ENCODE results near the gene NEUROG3. TPM values are rescaled to one million over a fixed set of nuclear protein-coding genes. Genes with fewer than 3 reads are reported as not detected.
"Not testable (repeated sequence)": the region's sequence is repeated elsewhere in the genome, so short reads cannot be mapped to it uniquely, and the experiment has no call there.

NEUROG3 gene
- total RNA-seq, 3 donors from 2014 or later = 0.35 to 6.7 (median 0.78) TPM

DNA sequence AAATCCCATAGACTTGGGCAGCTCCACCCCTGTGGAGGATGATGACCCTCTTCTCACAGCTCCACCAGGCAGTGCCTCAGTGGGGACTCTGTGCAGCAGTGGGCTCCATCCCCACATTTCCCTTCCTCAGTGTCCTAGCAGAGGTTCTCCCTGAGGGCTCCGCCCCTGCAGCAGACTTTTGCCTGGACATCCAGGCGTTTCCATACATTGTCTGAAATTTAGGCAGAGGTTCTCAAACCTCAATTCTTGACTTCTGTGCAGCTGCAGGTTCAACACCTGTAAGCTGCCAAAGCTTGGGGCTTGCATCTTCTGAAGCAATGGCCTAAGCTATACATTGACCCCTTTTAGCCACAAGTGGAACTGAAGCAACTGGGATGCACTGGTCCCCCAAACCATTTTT lies 31.8 kb downstream of the NEUROG3 start:
- Histone ChIP-seq H3K4me3 (no peak overlapping the region), H3K36me3 (ENCODE audit: low read depth) (no peaks in the 10 kb centered on the region), H3K4me1 (ENCODE audit: low read depth) (no peaks in the 10 kb centered on the region), H3K9me3 (peaks cover 4% of the 10 kb centered on the region)
- DNase-seq = no peak
- intact Hi-C loops (cut with DNase I, micrococcal nuclease) = no loop called here
- ATAC-seq = no peak
- TF ChIP-seq, protein P1, sequence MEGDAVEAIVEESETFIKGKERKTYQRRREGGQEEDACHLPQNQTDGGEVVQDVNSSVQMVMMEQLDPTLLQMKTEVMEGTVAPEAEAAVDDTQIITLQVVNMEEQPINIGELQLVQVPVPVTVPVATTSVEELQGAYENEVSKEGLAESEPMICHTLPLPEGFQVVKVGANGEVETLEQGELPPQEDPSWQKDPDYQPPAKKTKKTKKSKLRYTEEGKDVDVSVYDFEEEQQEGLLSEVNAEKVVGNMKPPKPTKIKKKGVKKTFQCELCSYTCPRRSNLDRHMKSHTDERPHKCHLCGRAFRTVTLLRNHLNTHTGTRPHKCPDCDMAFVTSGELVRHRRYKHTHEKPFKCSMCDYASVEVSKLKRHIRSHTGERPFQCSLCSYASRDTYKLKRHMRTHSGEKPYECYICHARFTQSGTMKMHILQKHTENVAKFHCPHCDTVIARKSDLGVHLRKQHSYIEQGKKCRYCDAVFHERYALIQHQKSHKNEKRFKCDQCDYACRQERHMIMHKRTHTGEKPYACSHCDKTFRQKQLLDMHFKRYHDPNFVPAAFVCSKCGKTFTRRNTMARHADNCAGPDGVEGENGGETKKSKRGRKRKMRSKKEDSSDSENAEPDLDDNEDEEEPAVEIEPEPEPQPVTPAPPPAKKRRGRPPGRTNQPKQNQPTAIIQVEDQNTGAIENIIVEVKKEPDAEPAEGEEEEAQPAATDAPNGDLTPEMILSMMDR (IDR thresholded peaks at IDR 0.05) = no peak

DNA sequence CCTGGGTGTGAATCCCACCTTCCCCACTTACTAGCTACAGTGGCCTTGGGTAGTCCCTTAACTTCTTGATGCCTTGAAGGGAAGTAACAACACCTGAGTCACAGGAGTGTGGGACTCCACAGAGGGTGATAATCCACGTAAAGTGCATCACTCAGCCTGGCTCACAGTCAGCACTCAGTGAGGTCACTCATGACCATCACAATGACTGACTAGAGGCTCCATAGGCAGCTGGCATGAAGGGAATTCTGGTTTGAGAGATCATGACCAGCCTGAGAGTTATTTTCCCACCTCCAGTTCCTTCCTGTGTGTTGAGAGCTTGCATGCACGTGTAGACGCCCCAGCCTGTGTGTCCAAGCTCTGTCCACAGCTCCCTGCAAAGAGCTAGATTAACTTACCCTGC lies 34.8 kb downstream of the NEUROG3 start:
- Histone ChIP-seq H3K9me3 (peaks cover 4% of the 10 kb centered on the region), H3K36me3 (ENCODE audit: low read depth) (no peaks in the 10 kb centered on the region), H3K4me3 (no peak overlapping the region), H3K4me1 (ENCODE audit: low read depth) (no peaks in the 10 kb centered on the region)
- no peak for DNase-seq
- intact Hi-C loops (cut with DNase I, micrococcal nuclease) = no loop called here
- no peak for ATAC-seq
- TF ChIP-seq, protein P1 (IDR thresholded peaks at IDR 0.05) = no peak

DNA sequence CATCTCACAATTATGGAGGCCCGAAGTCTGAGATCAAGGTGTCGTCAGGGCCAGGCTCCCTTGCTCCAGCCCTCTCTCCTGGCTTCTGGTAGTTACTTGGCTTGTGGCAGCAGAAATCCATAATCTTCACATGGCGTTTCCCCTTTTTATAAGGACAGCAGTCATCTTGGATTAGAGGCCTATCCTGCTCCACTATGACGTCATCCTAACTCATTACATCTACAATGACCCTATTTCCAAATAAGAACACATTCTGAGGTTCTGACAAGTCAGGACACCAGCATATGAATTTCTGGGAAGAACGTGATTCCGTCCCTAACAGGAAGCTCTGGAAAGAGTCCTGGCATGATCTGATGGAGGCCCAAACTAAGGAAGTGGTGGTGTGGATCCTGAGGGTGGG lies 35.8 kb downstream of the NEUROG3 start:
- ATAC-seq = no peak

DNA sequence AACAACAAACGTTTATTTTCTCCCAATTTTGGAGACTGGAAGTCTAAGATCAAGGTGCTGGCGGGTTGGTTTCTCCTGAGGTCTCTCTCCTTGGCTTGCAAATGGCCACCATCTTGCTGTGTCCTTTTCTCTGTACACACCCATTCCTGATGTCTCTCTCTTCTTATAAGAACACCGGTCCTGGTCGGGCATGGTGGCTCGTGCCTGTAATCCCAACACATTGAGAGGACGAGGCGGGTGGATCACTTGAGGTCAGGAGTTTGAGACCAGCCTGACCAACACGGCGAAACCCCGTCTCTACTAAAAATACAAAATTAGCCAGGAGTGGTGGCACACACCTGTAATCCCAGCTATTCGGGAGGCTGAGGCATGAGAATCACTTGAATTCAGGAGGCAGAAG lies 36.7 kb downstream of the NEUROG3 start:
- H3K36me3 ChIP-seq (ENCODE audit: low read depth); ATAC-seq; H3K4me1 ChIP-seq (ENCODE audit: low read depth); DNase-seq; intact Hi-C loops (cut with DNase I, micrococcal nuclease); H3K4me3 ChIP-seq; H3K9me3 ChIP-seq: not testable (repeated sequence)

More for the DNA sequence above, 35.8 kb downstream of the NEUROG3 start:
- intact Hi-C loops (cut with DNase I, micrococcal nuclease) = no loop called here
- Histone ChIP-seq H3K4me1 (ENCODE audit: low read depth) (no peaks in the 10 kb centered on the region), H3K36me3 (ENCODE audit: low read depth) (no peaks in the 10 kb centered on the region), H3K4me3 (no peak overlapping the region), H3K9me3 (peaks cover 4% of the 10 kb centered on the region)
- TF ChIP-seq, protein P1 (IDR thresholded peaks at IDR 0.05) = no peak
- DNase-seq = no peak

DNA sequence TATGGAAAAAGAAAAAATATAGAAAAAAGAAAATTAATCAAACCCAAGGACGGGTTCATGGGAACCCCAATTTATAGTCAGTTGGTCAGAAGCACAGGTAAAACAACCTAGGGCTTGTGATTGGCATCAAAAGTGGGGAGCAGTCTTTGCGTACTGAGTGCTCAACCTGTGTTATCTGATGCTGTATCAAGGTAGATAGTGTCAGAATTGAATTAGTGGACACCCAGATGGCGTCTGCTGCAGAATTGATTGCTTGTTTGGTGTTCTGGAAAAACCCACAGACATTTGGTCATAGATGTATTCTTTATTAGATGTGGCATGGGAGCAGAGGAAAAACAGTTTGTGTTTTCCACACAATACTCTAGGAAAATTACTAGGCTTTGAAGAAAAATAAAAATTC lies 39.6 kb downstream of the NEUROG3 start:
- no peaks in the 10 kb centered on the region for H3K36me3 ChIP-seq (ENCODE audit: low read depth)
- intact Hi-C loops (cut with DNase I, micrococcal nuclease) = no loop called here
- no peak overlapping the region for H3K4me3 ChIP-seq
- H3K4me1 ChIP-seq (ENCODE audit: low read depth) = no peaks in the 10 kb centered on the region
- TF ChIP-seq, protein P1 (IDR thresholded peaks at IDR 0.05) = no peak
- DNase-seq (no peak), ATAC-seq (no peak)
- H3K9me3 ChIP-seq = no peaks in the 10 kb centered on the region

DNA sequence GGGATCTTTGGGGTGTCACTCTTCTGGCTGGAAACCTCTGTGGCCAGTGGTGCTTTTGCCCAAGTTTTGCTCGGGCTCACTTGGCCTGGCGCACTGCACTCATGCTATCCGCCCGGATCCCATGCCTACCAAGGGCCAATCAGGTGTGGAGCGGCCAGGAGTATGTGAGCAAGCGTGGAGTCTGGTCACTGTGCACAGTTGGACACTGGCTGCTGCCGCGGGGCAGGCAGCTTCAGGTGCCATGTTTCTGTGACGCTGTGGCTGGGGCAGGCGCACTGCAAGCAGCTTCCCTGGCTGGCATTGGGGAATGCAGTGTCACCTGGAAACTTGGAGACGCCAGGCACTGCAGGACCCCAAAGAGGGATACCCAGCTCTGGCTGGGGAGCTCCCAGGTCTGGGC lies 45.3 kb downstream of the NEUROG3 start:
- Histone ChIP-seq H3K36me3 (ENCODE audit: low read depth) (no peaks in the 10 kb centered on the region), H3K4me3 (no peak overlapping the region), H3K9me3 (no peaks in the 10 kb centered on the region), H3K4me1 (ENCODE audit: low read depth) (no peaks in the 10 kb centered on the region)
- DNase-seq (no peak), ATAC-seq (no peak)
- intact Hi-C loops (cut with DNase I, micrococcal nuclease) = no loop called here
- TF ChIP-seq, protein P1 (IDR thresholded peaks at IDR 0.05) = no peak

Other genes starting within 250 kb of the NEUROG3 start
- gene TACR2, start 156.5 kb downstream of the NEUROG3 start, total RNA-seq = 100 to 1,000 TPM in 1 of 3 donors, 1 to 10 TPM in 2; 6.3 to 204 (median 9.5) TPM
- gene TSPAN15, start 122.0 kb downstream of the NEUROG3 start, total RNA-seq = 100 to 1,000 TPM; 118 to 183 (median 139) TPM
- gene FAM241B, start 56.8 kb upstream of the NEUROG3 start, total RNA-seq = 1 to 10 TPM; 2.2 to 3.7 (median 3.5) TPM
- 1 to 10 TPM; 1.0 to 2.3 (median 1.0) TPM for gene COL13A1, start 228.5 kb upstream of the NEUROG3 start, total RNA-seq